ENCODE measurements around the gene MFRP.

- TF ChIP-seq YY1 (tag by site-specific recombination; IDR thresholded peaks at IDR 0.05) (no peak), ZNF362 (tag by site-specific recombination; IDR thresholded peaks at IDR 0.05) (no peak), PATZ1 (tag by site-specific recombination; IDR thresholded peaks at IDR 0.05) (peak; percentile 84), CTCF (tag by site-specific recombination; IDR thresholded peaks at IDR 0.05) (no peak), PRDM10 (tag by site-specific recombination; IDR thresholded peaks at IDR 0.05) (peak; percentile 43; the same call in 1 of the 2 replicates), ZNF629 (tag by site-specific recombination; IDR thresholded peaks at IDR 0.05) (no peak), BCL6B (tag by site-specific recombination; IDR thresholded peaks at IDR 0.05) (no peak), ZNF544 (tag by site-specific recombination; IDR thresholded peaks at IDR 0.05) (no peak), ATF2 (tag by site-specific recombination; IDR thresholded peaks at IDR 0.05; ENCODE audit: low read depth) (no peak)
Observed at GRCh38 chr11:119316016-119316728, 30.3 kb downstream of the MFRP start.

Data from HEK293 (cell line).